HepG2 (cell line): ENCODE measurements around the gene SLC2A2. TPM values are rescaled to one million over a fixed set of nuclear protein-coding genes. Genes with fewer than 3 reads are reported as not detected.

Experiments
- ATAC-seq: fragments of 200-7000 bp; cut with Tn5 transposase; 3 replicates; pipeline ENCODE4 v1.9.1; 2020; ENCODE audit warnings: mild to moderate bottlenecking, moderate library complexity
- BruUV-seq: library from RNA; stranded (reverse); fragments of 400-500 nt; replicated peaks from 2 replicates; lab custom pipeline; 2021; lab: Mats Ljungman, UMichigan
- CTCF ChIA-PET: fragments of 300-600 bp; formaldehyde crosslinking; extraction: SDS; loops from one replicate; lab custom pipeline; 2021; ENCODE audit warnings: low total read pairs, inconsistent platforms, low intra/inter-chr PET ratio; lab: Yijun Ruan, JAX
- POLR2A ChIA-PET: fragments of 350-600 bp; sonication (Branson Sonifier 250); formaldehyde crosslinking; loops from one replicate; lab custom pipeline; 2020; ENCODE audit warnings: antibody characterized with exemption, inconsistent platforms; lab: Yijun Ruan, JAX
- DNase-seq: peaks from one replicate; pipeline ENCODE4 v3.0.0-alpha.2; 2015; ENCODE audit warnings: low spot score
- FAIRE-seq: peaks from 3 replicates; lab custom pipeline; 2011; peaks lifted over from hg19 to GRCh38; lab: Jason Lieb, UNC
- H2AFZ ChIP-seq: one replicate; pipeline ENCODE4 v1.6.1; 2011; ENCODE audit warnings: low read length, inconsistent platforms
- H3K27ac ChIP-seq: fragments of 300-600 bp; 3 replicates; pipeline ENCODE4 v1.8.0; 2011; ENCODE audit warnings: mixed run types, mild to moderate bottlenecking, mixed read lengths, low read length, inconsistent platforms; ENCODE audit not compliant: insufficient read depth; ENCODE audit errors: extremely low read length
- H3K27me3 ChIP-seq, 2 experiments: fragments of 200-600 bp in 1 of 2; 2 replicates in 1 of 2; 3 replicates in 1 of 2; pipeline versions ENCODE4 v1.6.0 to v1.8.0; 2011; ENCODE audit warnings: low read length in 2 of 2, mild to moderate bottlenecking in 2 of 2, moderate library complexity in 2 of 2, inconsistent platforms in 1 of 2; ENCODE audit not compliant: insufficient read depth in 2 of 2, control insufficient read depth in 1 of 2
- H3K36me3 ChIP-seq, 2 experiments: fragments of 200-600 bp in 1 of 2; replicated peaks in 1 of 2; 2 replicates in 1 of 2; 3 replicates in 1 of 2; pipeline versions ENCODE4 v1.5.1 to v1.8.0; 2011; ENCODE audit warnings: low read length in 2 of 2, inconsistent platforms in 1 of 2; ENCODE audit not compliant: insufficient read depth in 2 of 2, control insufficient read depth in 1 of 2
- H3K4me1 ChIP-seq: 2 replicates; pipeline ENCODE4 v1.5.1; 2012; ENCODE audit warnings: low read length, inconsistent platforms; ENCODE audit not compliant: insufficient read depth
- H3K4me2 ChIP-seq: 2 replicates; pipeline ENCODE4 v1.6.0; 2011; ENCODE audit warnings: low read depth, low read length, inconsistent platforms
- H3K4me3 ChIP-seq, 3 experiments: fragments of 200-600 bp in 1 of 3; sonication (generic), shearing (Covaris generic) in 1 of 3; replicated peaks in 1 of 3; 2 replicates each; pipeline ENCODE4 v1.5.1; 2011 to 2016; ENCODE audit warnings: low read length in 3 of 3, inconsistent platforms in 2 of 3, low read depth in 2 of 3, mild to moderate bottlenecking in 2 of 3, control low read depth in 1 of 3, mixed read lengths in 1 of 3; ENCODE audit not compliant: insufficient read depth in 1 of 3
- H3K79me2 ChIP-seq: one replicate; pipeline ENCODE4 v1.6.1; 2011; ENCODE audit warnings: low read length, inconsistent platforms; ENCODE audit not compliant: insufficient read depth
- H3K9ac ChIP-seq: 2 replicates; pipeline ENCODE4 v1.6.0; 2011; ENCODE audit warnings: mild to moderate bottlenecking, low read depth, low read length, inconsistent platforms; ENCODE audit not compliant: insufficient read depth
- H3K9me3 ChIP-seq: 2 replicates; pipeline ENCODE4 v1.5.1; 2012; ENCODE audit warnings: mild to moderate bottlenecking, low read length
- H4K20me1 ChIP-seq: 2 replicates; pipeline ENCODE4 v1.6.0; 2011; ENCODE audit warnings: inconsistent platforms, mild to moderate bottlenecking, low read length, moderate library complexity; ENCODE audit not compliant: insufficient read depth
- ARID5B ChIP-seq: IDR thresholded peaks from 2 replicates; pipeline ENCODE4 v1.4.0; 2020; ENCODE audit warnings: mild to moderate bottlenecking, missing genetic modification reagents
- ARNTL ChIP-seq: sonication (generic); formaldehyde crosslinking; IDR thresholded peaks from 2 replicates; pipeline ENCODE4 v1.4.0; 2020; ENCODE audit warnings: mild to moderate bottlenecking, missing genetic modification reagents
- FOXO4 ChIP-seq: sonication (generic); formaldehyde crosslinking; conservative IDR thresholded peaks from 2 replicates; pipeline ENCODE4 v1.8.1; 2023; ENCODE audit warnings: missing genetic modification reagents
- FOXP1 ChIP-seq, 2 experiments: fragments of 450-650 bp in 1 of 2; IDR thresholded peaks; 2 replicates each; pipeline ENCODE4 v1.6.1; 2017 to 2018; ENCODE audit warnings: antibody characterized with exemption in 1 of 2
- GMEB2 ChIP-seq: IDR thresholded peaks from 2 replicates; pipeline ENCODE4 v1.6.1; 2016; ENCODE audit warnings: missing biosample characterization, missing genetic modification reagents, low read depth
- HOXA5 ChIP-seq: sonication (generic); formaldehyde crosslinking; IDR thresholded peaks from 2 replicates; pipeline ENCODE4 v1.4.0; 2020; ENCODE audit warnings: missing genetic modification reagents
- MED1 ChIP-seq: sonication (generic); formaldehyde crosslinking; IDR thresholded peaks from 2 replicates; pipeline ENCODE4 v1.4.0; 2020; ENCODE audit warnings: missing genetic modification reagents
- MXD4 ChIP-seq: IDR thresholded peaks from 2 replicates; pipeline ENCODE4 v1.6.1; 2016; ENCODE audit warnings: mild to moderate bottlenecking, missing biosample characterization, missing genetic modification reagents
- NR2F1 ChIP-seq, 2 experiments: fragments of 450-650 bp in 1 of 2; formaldehyde crosslinking in 1 of 2; IDR thresholded peaks; 2 replicates each; pipeline versions ENCODE4 v1.5.0 to v1.6.1; 2016 to 2020; ENCODE audit warnings: mild to moderate bottlenecking in 1 of 2, missing compliant biosample characterization in 1 of 2, missing genetic modification reagents in 1 of 2, moderate library complexity in 1 of 2
- NR2F2 ChIP-seq: IDR thresholded peaks from 2 replicates; pipeline ENCODE4 v1.6.1; 2012; ENCODE audit warnings: low read depth, inconsistent platforms, borderline replicate concordance
- ONECUT2 ChIP-seq: sonication (generic); formaldehyde crosslinking; IDR thresholded peaks from 2 replicates; pipeline ENCODE4 v1.4.0; 2020; ENCODE audit warnings: missing genetic modification reagents
- TRIM24 ChIP-seq: sonication (generic); formaldehyde crosslinking; IDR thresholded peaks from 2 replicates; pipeline ENCODE4 v1.8.0; 2022; ENCODE audit warnings: mild to moderate bottlenecking, missing genetic modification reagents
- ZFP36 ChIP-seq: fragments of 150-350 bp; IDR thresholded peaks from 2 replicates; pipeline ENCODE4 v1.6.1; 2018; ENCODE audit warnings: borderline replicate concordance, low read length, low read depth; ENCODE audit not compliant: partially characterized antibody
- ZFP36L1 ChIP-seq: sonication (generic); formaldehyde crosslinking; IDR thresholded peaks from 2 replicates; pipeline ENCODE4 v1.8.0; 2022; ENCODE audit warnings: mild to moderate bottlenecking, missing genetic modification reagents, moderate library complexity
- ZKSCAN8 ChIP-seq: IDR thresholded peaks from 2 replicates; pipeline ENCODE4 v1.6.1; 2016; ENCODE audit warnings: borderline replicate concordance, missing genetic modification reagents, missing compliant biosample characterization
- ZMYM2 ChIP-seq: sonication (generic); formaldehyde crosslinking; IDR thresholded peaks from 2 replicates; pipeline ENCODE4 v1.8.0; 2022; ENCODE audit warnings: mild to moderate bottlenecking, missing genetic modification reagents
- ZNF33A ChIP-seq: sonication (generic); formaldehyde crosslinking; IDR thresholded peaks from 2 replicates; pipeline ENCODE4 v1.5.1; 2020; ENCODE audit warnings: missing genetic modification reagents, mild to moderate bottlenecking, moderate library complexity, borderline replicate concordance
- ZSCAN31 ChIP-seq: sonication (generic); formaldehyde crosslinking; IDR thresholded peaks from 2 replicates; pipeline ENCODE4 v1.5.0; 2020; ENCODE audit warnings: low read depth, mild to moderate bottlenecking, missing genetic modification reagents
- WGBS: methylation state at CpG from one replicate; pipeline ENCODE4 v1.1.6; 2017; ENCODE audit warnings: low lambda C conversion rate; 5-methylcytosine and 5-hydroxymethylcytosine counted together
- in situ Hi-C: cut with HindIII; loops from 2 replicates; pipeline ENCODE4 v1.10.0; 2017; ENCODE audit warnings: low pct_unique_long_range_greater_than_20kb; ENCODE audit not compliant: extremely low pct_ligation_motif_present
- intact Hi-C: fragments of 100-400 bp; cut with micrococcal nuclease; formaldehyde crosslinking; loops from one replicate; pipeline ENCODE4 v1.10.0; 2022; ENCODE audit not compliant: unreplicated experiment
- polyA plus RNA-seq, 8 experiments: library from polyadenylated mRNA; depleted of rRNA in 3 of 8; stranded (reverse) in 7 of 8; unstranded in 1 of 8; fragments of >200 nt; fragmentation: Illumina TruSeq in 4 of 8; extraction: Trizol in 4 of 8; gene quantifications; 2 replicates each; pipeline versions ENCODE4 v1.2.1 to v1.2.3, GENCODE V29; 2011 to 2016; ENCODE audit warnings: low read depth in 4 of 8, missing spikeins in 1 of 8, mixed read lengths in 1 of 8; ENCODE audit not compliant: insufficient read depth in 1 of 8
- total RNA-seq, 5 experiments: library from RNA; depleted of rRNA; stranded (reverse); fragments of >200 nt; fragmentation: Illumina TruSeq; extraction: Trizol; gene quantifications; 2 replicates each; pipeline ENCODE4 v1.2.3, GENCODE V29; 2016; ENCODE audit warnings: low read depth in 1 of 5

Gene SLC2A2
- total and polyA plus RNA-seq, 2 of the 13 experiments (the other 11 are each of a cell fraction or from before 2014, with no cell fraction given) = 19.5 to 23.2 TPM

GRCh38 chr3:170972917-170973316 lies 53.6 kb downstream of the SLC2A2 start (continued):
- TF ChIP-seq ZKSCAN8 (peak; percentile 71), ZSCAN31 (CRISPR knock-in tag) (0 out of 2 replicates have a peak, but pooled peaks have one; percentile 55), HOXA5 (CRISPR knock-in tag) (peak; percentile 71; the same call in 1 of the 2 replicates), TRIM24 (peak; percentile 98), ZFP36L1 (CRISPR knock-in tag) (peak; percentile 85; the same call in 1 of the 2 replicates), ARNTL (CRISPR knock-in tag) (peak; percentile 63; the same call in 1 of the 2 replicates), GMEB2 (CRISPR knock-in tag) (0 out of 2 replicates have a peak, but pooled peaks have one; percentile 31), FOXP1 (IDR thresholded peaks at IDR 0.05) (peak; percentile 89), FOXP1 (CRISPR knock-in tag; IDR thresholded peaks at IDR 0.05) (peak; percentile 98), ZMYM2 (CRISPR knock-in tag) (peak; percentile 92)

- Histone ChIP-seq H3K4me1 (peaks cover 57% of the 10 kb centered on the region), H3K9me3 (peaks cover 8% of the 10 kb centered on the region), H4K20me1 (no peaks in the 10 kb centered on the region), H3K79me2 (no peaks in the 10 kb centered on the region), H3K36me3 (no peaks in the 10 kb centered on the region), H3K9ac (no peak overlapping the region), H3K27ac (peak overlapping the region; percentile 42), H3K4me3 (no peak overlapping the region), H2AFZ (no peak overlapping the region), H3K4me2 (no peak overlapping the region), H3K27me3 (no peaks in the 10 kb centered on the region)
- BruUV-seq = no TSS peak
- in situ Hi-C loops (no loop called here), intact Hi-C loops (no loop called here)
- 47% methylated on average over 1 of the region's 1 CpG for WGBS
- CTCF ChIA-PET = no interaction called here
- FAIRE-seq (no peak), ATAC-seq (peak; percentile 37; the same call in 1 of the 3 replicates), DNase-seq (no peak)
- POLR2A ChIA-PET = interaction anchor here (0.6 to 2.4 kb wide), 3 partner anchors 33 to 78 kb away, joined by 3 to 9 read pairs (median 4); no protein-coding TSS in a partner anchor
- TF ChIP-seq ONECUT2 (CRISPR knock-in tag) (peak; percentile 87), ZFP36 (no peak), MXD4 (CRISPR knock-in tag) (no peak), NR2F2 (peak; percentile 56; the same call in 1 of the 2 replicates), MED1 (CRISPR knock-in tag) (peak; percentile 35), FOXO4 (CRISPR knock-in tag) (no peak), ZNF33A (CRISPR knock-in tag) (no peak), ARID5B (CRISPR knock-in tag) (peak; percentile 13; the same call in 1 of the 2 replicates), NR2F1 (CRISPR knock-in tag; IDR thresholded peaks at IDR 0.05) (peak; percentile 52 to 66; a peak in 2 of 4 replicates)
Observed at GRCh38 chr3:170967126-170967525, 59.4 kb downstream of the SLC2A2 start.
